Measurements from ENCODE around the gene RNF220. TPM values are rescaled to one million over a fixed set of nuclear protein-coding genes. Genes with fewer than 3 reads are reported as not detected.

RNF220 gene
- total and polyA plus RNA-seq, 8 donors = 50.8 to 108 (median 91.3) TPM

DNA sequence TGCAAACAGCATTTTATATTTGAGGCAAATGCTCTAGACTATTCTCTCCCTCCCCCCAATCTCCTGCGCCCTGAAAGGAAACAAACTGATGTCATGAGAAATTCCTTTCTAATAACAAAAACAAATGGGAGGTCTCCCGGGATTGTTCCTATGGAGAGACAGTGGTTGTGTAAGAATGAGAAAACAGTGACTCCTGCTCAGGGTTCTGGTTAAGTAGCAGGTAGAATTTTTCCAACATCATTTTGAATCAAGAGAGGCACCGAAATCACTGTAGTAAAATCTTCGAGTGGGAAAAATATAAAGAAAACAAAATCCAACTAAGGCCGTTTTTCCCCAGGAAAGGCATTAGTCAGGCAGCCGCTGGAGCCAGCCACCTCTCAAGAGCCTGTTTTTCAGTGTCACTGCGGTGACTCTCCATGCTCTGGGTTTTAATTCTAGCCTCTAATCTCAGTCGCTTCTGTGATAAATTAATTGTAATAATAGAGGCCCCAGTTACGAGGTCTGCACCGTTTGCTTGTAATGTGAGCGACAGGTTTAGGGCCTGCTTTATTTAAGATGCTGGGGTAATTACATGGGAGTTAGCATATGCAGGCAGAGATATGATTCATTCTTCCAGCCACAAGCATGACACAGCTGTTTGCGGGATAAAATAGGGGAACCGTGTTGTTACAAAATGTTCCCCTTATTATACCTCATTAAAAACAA, 80.3 kb downstream of the RNF220 start:
- Histone ChIP-seq H3K4me3 (no peak overlapping the region), H3K9me3 (no peaks in the 10 kb centered on the region), H3K27ac (peak overlapping the region in 1 of 2 donors; percentile 77), H3K4me1 (peaks cover 0 to 27% of the 10 kb centered on the region in 2 donors), H3K36me3 (no peaks in the 10 kb centered on the region), H3K27me3 (no peaks in the 10 kb centered on the region)
- intact Hi-C loops (cut with DNase I) = no loop called here
- no peak for DNase-seq
- ATAC-seq = peak; percentile 73
- TF ChIP-seq, protein P1, sequence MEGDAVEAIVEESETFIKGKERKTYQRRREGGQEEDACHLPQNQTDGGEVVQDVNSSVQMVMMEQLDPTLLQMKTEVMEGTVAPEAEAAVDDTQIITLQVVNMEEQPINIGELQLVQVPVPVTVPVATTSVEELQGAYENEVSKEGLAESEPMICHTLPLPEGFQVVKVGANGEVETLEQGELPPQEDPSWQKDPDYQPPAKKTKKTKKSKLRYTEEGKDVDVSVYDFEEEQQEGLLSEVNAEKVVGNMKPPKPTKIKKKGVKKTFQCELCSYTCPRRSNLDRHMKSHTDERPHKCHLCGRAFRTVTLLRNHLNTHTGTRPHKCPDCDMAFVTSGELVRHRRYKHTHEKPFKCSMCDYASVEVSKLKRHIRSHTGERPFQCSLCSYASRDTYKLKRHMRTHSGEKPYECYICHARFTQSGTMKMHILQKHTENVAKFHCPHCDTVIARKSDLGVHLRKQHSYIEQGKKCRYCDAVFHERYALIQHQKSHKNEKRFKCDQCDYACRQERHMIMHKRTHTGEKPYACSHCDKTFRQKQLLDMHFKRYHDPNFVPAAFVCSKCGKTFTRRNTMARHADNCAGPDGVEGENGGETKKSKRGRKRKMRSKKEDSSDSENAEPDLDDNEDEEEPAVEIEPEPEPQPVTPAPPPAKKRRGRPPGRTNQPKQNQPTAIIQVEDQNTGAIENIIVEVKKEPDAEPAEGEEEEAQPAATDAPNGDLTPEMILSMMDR (IDR thresholded peaks at IDR 0.05) = no peak

DNA sequence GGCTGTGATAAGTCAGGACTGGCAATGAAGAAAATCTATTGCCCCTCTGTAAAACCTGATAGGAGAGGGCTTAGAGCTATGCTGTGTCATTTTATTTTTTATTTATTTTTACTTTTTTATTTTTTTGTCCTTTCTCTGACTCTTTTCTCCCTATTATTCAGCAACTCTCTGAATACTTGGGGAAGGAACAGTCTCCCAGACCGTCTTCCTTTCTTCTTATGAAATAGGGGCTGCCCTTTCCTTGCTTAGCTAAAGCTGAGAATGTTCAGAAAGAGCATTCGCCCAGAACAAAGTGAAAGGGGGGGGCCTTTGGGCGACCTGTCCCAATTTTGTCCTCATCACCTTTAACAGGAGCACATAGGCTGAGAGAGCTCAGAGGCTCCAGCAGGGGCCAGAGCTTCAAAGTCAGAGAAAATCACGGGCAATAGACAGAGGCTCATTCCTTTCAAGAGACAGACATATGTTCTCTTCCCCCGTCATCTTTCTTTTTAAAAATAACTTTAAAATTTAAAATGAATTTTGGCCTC, 80.9 kb downstream of the RNF220 start:
- TF ChIP-seq, protein P1 (IDR thresholded peaks at IDR 0.05) = no peak
- Histone ChIP-seq H3K9me3 (no peaks in the 10 kb centered on the region), H3K4me1 (peaks cover 0 to 27% of the 10 kb centered on the region in 2 donors), H3K36me3 (no peaks in the 10 kb centered on the region), H3K4me3 (no peak overlapping the region), H3K27me3 (no peaks in the 10 kb centered on the region), H3K27ac (peak overlapping the region in 1 of 2 donors; percentile 77)
- DNase-seq (no peak), ATAC-seq (peak; percentile 9)
- intact Hi-C loops (cut with DNase I) = no loop called here

DNA sequence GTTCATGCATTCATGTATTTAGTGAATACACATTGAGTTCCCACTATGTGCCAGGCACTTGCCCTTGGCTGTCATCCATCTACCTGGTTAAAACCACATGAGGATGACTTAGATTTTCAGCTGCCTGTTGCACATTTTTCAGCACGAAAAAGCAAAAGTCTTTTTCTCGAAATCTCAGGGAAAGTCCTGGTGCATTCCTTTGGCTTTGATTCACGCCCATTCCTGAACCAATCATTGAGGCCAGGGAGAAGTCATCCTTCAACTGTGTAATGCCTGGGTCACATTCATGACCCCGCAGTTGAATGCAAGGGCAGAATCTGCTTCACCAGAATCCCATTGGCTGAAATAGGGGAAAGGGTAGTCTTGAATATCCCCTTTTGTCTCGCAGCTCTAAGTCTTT, 84.4 kb downstream of the RNF220 start:
- DNase-seq = no peak
- no peak for ATAC-seq
- no peaks in the 10 kb centered on the region for H3K27me3 ChIP-seq
- intact Hi-C loops (cut with DNase I) = no loop called here
- H3K9me3 ChIP-seq = no peaks in the 10 kb centered on the region
- H3K4me3 ChIP-seq = no peak overlapping the region
- H3K36me3 ChIP-seq = no peaks in the 10 kb centered on the region
- H3K27ac ChIP-seq = no peak overlapping the region
- TF ChIP-seq, protein P1 (IDR thresholded peaks at IDR 0.05) = no peak
- H3K4me1 ChIP-seq = peaks cover 0 to 21% of the 10 kb centered on the region in 2 donors

DNA sequence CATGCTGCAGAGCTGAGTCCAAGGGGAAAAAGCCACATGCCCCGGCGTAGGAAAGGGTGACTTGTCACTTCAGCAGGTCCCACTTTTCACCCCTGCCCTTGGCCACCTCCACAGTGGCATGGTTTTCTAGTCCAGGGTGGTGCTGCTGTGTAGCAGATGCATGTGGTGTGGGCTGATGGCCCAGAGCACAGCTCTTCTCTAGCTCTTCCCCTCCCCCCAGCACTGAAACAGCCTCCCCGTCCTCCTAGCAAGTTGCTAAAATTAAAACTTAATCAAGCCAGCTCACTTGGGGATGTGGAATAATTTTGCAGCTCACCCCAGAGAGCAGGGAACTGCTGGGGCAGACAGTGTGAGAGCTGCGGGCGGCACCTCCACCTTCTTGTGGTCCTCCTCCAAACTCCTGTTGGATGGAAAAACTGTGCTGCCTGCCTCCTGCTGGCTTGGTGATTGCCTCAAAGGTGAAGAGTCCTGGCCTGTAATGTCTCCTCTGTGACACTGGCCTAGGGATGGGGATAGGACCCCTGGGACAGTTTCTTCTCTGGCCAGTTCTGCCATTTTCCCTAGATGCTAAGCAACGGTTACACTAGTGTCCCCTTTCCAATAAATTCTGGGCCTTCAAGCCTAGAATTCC, 91.6 kb downstream of the RNF220 start:
- Histone ChIP-seq H3K36me3 (no peaks in the 10 kb centered on the region), H3K4me3 (no peak overlapping the region), H3K9me3 (no peaks in the 10 kb centered on the region), H3K27ac (no peak overlapping the region), H3K27me3 (peaks cover 6 to 14% of the 10 kb centered on the region in 2 donors), H3K4me1 (peaks cover 0 to 7% of the 10 kb centered on the region in 2 donors)
- intact Hi-C loops (cut with DNase I) = no loop called here
- TF ChIP-seq, protein P1 (IDR thresholded peaks at IDR 0.05) = no peak
- DNase-seq (no peak), ATAC-seq (no peak)

DNA sequence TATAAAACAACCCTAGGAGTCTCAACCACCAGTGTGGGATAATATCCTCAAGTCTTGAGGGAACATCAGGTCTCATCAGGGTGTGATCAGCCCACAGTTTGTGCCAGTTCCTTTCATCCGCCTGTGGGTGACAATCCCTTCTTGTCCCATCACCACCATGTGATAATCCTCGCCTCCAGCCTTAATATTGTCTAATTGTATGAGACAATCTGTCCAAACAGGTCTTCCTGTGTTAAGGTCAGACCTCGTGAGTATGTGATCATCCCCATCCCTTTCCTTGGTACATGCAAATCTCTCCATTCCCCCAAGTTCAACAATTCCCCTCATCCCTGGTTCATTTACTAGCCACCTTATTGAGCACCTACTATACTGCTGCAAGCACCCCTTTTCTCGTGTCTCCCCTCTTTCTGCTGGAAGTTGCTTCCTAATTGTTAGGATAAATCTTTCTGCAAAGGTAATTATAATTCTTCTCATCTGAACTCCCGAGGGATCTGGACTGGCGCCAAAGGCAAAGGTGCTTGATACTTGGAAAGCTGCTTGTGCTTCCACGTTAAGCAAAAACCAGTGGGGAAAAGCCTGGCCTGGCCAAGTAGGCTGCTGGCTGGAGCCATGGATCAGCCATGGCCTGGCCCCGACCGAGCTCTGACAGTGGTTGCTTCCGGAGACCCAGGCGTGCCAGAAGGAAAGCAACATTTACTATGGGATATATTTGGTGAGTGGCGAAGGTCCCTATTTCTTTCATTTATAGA, 92.5 kb downstream of the RNF220 start:
- peaks cover 0 to 7% of the 10 kb centered on the region in 2 donors for H3K4me1 ChIP-seq
- ATAC-seq (no peak), DNase-seq (no peak)
- no peak overlapping the region for H3K27ac ChIP-seq
- peaks cover 6 to 14% of the 10 kb centered on the region in 2 donors for H3K27me3 ChIP-seq
- H3K36me3 ChIP-seq = no peaks in the 10 kb centered on the region
- TF ChIP-seq, protein P1 (IDR thresholded peaks at IDR 0.05) = no peak
- intact Hi-C loops (cut with DNase I) = no loop called here
- H3K4me3 ChIP-seq = no peak overlapping the region
- H3K9me3 ChIP-seq = no peaks in the 10 kb centered on the region
